ENCODE results near the gene UST.

GRCh38 chr6:148947621-148948444, 201.0 kb downstream of the UST start:
- no peak for TF ChIP-seq EZH2phosphoT487 (IDR thresholded peaks at IDR 0.05; ENCODE audit: borderline replicate concordance, low read depth, low read length)
- TF ChIP-seq, protein P1, sequence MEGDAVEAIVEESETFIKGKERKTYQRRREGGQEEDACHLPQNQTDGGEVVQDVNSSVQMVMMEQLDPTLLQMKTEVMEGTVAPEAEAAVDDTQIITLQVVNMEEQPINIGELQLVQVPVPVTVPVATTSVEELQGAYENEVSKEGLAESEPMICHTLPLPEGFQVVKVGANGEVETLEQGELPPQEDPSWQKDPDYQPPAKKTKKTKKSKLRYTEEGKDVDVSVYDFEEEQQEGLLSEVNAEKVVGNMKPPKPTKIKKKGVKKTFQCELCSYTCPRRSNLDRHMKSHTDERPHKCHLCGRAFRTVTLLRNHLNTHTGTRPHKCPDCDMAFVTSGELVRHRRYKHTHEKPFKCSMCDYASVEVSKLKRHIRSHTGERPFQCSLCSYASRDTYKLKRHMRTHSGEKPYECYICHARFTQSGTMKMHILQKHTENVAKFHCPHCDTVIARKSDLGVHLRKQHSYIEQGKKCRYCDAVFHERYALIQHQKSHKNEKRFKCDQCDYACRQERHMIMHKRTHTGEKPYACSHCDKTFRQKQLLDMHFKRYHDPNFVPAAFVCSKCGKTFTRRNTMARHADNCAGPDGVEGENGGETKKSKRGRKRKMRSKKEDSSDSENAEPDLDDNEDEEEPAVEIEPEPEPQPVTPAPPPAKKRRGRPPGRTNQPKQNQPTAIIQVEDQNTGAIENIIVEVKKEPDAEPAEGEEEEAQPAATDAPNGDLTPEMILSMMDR (conservative IDR thresholded peaks at IDR 0.05; ENCODE audit: low read length) = peak; percentile 93

Measured in OCI-LY7 (cell line).